Stomach (tissue), 9 donors: Measurements from ENCODE around the gene PRSS27. TPM values are rescaled to one million over a fixed set of nuclear protein-coding genes. Genes with fewer than 3 reads are reported as not detected.

ENCODE experiments used
- DNase-seq, 2 donors: peaks; one replicate each; pipeline versions ENCODE4 v3.0.0 to v3.0.0-alpha.2; 2013 to 2019
- H3K27ac ChIP-seq, 5 donors: fragments of 200-600 bp in 4 of 5; sonication (generic) in 4 of 5; one replicate each; pipeline ENCODE4 v1.5.1; 2013 to 2019; ENCODE audit warnings: mild to moderate bottlenecking in 1 of 5, moderate library complexity in 1 of 5
- H3K27me3 ChIP-seq, 3 donors: fragments of 200-600 bp; sonication (generic); one replicate each; pipeline ENCODE4 v1.5.1; 2017 to 2019; ENCODE audit warnings: mixed run types in 1 of 3
- H3K36me3 ChIP-seq, 4 donors: fragments of 200-600 bp; sonication (generic); 1 replicate in 3 of 4; 2 replicates in 1 of 4; pipeline ENCODE4 v1.5.1; 2016 to 2019
- H3K4me1 ChIP-seq, 4 donors: fragments of 200-600 bp; sonication (generic); one replicate each; pipeline ENCODE4 v1.5.1; 2016 to 2019
- H3K4me3 ChIP-seq, 4 donors: fragments of 200-600 bp; sonication (generic) in 3 of 4; one replicate each; pipeline ENCODE4 v1.5.1; 2016 to 2019; ENCODE audit warnings: mild to moderate bottlenecking in 1 of 4
- H3K9me3 ChIP-seq, 4 donors: fragments of 200-600 bp; sonication (generic); one replicate each; pipeline ENCODE4 v1.5.1; 2016 to 2019
- EP300 ChIP-seq: sonication (generic); formaldehyde crosslinking; IDR thresholded peaks from one replicate; pipeline ENCODE4 v1.6.1; 2017; ENCODE audit warnings: antibody characterized with exemption
- POLR2A ChIP-seq, 4 donors: fragments of 450-650 bp; IDR thresholded peaks; one replicate each; pipeline ENCODE4 v1.6.1; 2016; ENCODE audit warnings: antibody characterized with exemption in 4 of 4, control low read depth in 2 of 4, mild to moderate bottlenecking in 1 of 4, moderate library complexity in 1 of 4
- POLR2AphosphoS5 ChIP-seq, 3 donors: sonication (generic); formaldehyde crosslinking; IDR thresholded peaks; one replicate each; pipeline ENCODE4 v1.6.1; 2016; ENCODE audit warnings: antibody characterized with exemption in 3 of 3
- WGBS, 5 donors: extraction: QIAGEN DNeasy Blood & Tissue Kit in 3 of 5; methylation state at CpG; one replicate each; pipeline versions ENCODE4 v1.1.5 to v1.1.7; 2013 to 2018; 5-methylcytosine and 5-hydroxymethylcytosine counted together
- intact Hi-C: fragments of 100-400 bp; cut with DNase I; formaldehyde crosslinking; loops from one replicate; pipeline ENCODE4 v1.15.1; 2023; ENCODE audit warnings: low total_unique reads
- polyA plus RNA-seq, 3 donors: library from polyadenylated mRNA; stranded (reverse); fragments of 200-250 nt; gene quantifications; one replicate each; pipeline ENCODE4 v1.2.3, GENCODE V29; 2013
- total RNA-seq, 5 donors: library from RNA; depleted of rRNA; stranded (reverse); fragments of >200 nt; gene quantifications; one replicate each; pipeline versions ENCODE4 v1.1.0 to v1.2.3, GENCODE V29; 2014 to 2016
- TF ChIP-seq, protein P1 (sequence below), 7 experiments: fragments of 450-650 bp in 4 of 7; fragments of 200-600 bp in 3 of 7; sonication (generic) in 3 of 7; IDR thresholded peaks; one replicate each; pipeline ENCODE4 v1.5.1; 2016 to 2019; ENCODE audit warnings: antibody characterized with exemption in 7 of 7, control low read depth in 2 of 7, mild to moderate bottlenecking in 1 of 7
- donor health status: healthy with polysubstance abuse.
- donor health status: Bipolar disorder and iron deficiency.
- donor health status: healthy.

PRSS27 gene
- total and polyA plus RNA-seq, 8 donors, result 0.50 to 74.4 (median 0.66) TPM; not detected in 4

DNA sequence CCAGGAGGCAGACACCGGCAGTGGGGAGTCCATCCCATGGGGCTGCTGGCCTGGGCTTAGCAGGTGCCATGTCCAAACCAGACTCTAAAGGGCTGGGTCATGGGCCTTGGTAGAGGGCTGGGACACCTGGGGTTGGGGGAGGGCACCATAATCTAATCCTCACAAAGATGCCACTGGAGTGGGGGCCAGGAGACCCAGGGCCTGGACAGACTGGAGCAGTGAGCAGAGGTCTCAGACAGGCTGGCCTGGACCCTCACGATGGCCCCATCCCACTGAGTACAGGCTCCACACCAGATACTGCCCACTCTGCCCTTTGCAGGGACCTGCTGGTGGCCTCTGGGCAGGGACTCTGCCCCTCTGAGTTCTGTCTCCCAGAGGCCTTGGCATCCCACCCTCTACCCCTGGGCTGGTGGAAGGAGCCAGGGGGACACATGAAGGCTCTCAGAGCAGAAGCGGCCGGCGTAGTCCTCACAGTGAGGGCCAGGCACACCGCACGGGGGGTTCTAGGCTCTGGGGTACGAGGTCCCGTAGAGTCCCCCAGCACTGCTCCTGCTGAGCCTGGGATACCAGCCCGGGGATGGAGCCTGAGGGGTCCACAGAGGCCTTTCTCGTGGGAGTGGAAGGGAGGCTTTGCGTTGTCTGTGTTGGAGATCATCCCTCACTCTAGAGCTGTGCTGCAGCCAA, 22.4 kb upstream of the PRSS27 start:
- no peak overlapping the region for H3K27ac ChIP-seq
- no peaks in the 10 kb centered on the region for H3K9me3 ChIP-seq
- H3K4me3 ChIP-seq, result no peak overlapping the region
- peaks cover 0 to 44% (median 0%) of the 10 kb centered on the region in 3 donors for H3K27me3 ChIP-seq
- WGBS, 5 donors, result 91 to 96% (median 94%) methylated on average over 8 to 12 of the region's 12 CpGs
- H3K36me3 ChIP-seq, result no peaks in the 10 kb centered on the region
- DNase-seq, result no peak
- TF ChIP-seq, protein P1, sequence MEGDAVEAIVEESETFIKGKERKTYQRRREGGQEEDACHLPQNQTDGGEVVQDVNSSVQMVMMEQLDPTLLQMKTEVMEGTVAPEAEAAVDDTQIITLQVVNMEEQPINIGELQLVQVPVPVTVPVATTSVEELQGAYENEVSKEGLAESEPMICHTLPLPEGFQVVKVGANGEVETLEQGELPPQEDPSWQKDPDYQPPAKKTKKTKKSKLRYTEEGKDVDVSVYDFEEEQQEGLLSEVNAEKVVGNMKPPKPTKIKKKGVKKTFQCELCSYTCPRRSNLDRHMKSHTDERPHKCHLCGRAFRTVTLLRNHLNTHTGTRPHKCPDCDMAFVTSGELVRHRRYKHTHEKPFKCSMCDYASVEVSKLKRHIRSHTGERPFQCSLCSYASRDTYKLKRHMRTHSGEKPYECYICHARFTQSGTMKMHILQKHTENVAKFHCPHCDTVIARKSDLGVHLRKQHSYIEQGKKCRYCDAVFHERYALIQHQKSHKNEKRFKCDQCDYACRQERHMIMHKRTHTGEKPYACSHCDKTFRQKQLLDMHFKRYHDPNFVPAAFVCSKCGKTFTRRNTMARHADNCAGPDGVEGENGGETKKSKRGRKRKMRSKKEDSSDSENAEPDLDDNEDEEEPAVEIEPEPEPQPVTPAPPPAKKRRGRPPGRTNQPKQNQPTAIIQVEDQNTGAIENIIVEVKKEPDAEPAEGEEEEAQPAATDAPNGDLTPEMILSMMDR (IDR thresholded peaks at IDR 0.05), result no peak
- TF ChIP-seq POLR2A (IDR thresholded peaks at IDR 0.05), result no peak
- TF ChIP-seq POLR2AphosphoS5 (IDR thresholded peaks at IDR 0.05), result no peak
- no peak for TF ChIP-seq EP300
- no peaks in the 10 kb centered on the region for H3K4me1 ChIP-seq
- intact Hi-C loops, result no loop called here

DNA sequence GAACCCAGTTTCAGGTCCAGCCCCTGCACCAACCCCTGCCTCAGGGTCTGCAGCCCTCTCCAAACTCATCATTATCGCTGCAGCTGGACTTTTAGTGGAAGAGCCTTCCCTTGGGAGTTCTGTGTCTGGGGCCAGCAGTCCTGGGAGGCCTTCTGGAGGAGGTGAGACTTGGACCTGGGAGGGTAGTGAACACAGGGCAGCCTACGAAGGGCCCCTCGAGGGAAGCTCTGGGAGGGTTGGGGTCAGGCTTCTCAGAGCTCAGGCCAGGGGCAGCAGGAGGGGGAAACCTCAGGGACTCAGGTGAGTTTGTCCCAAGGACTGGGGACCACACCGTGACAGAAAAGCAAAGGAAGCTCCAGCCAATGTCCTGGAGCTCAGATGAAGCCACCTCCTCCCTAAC, 21.1 kb upstream of the PRSS27 start:
- Histone ChIP-seq H3K27ac (no peak overlapping the region), H3K4me1 (no peaks in the 10 kb centered on the region), H3K9me3 (no peaks in the 10 kb centered on the region), H3K36me3 (no peaks in the 10 kb centered on the region), H3K27me3 (peaks cover 0 to 57% (median 0%) of the 10 kb centered on the region in 3 donors), H3K4me3 (no peak overlapping the region)
- intact Hi-C loops, result no loop called here
- WGBS, 5 donors, result 82 to 100% (median 90%) methylated on average over 1 to 4 of the region's 4 CpGs
- TF ChIP-seq, protein P1 (IDR thresholded peaks at IDR 0.05), result no peak
- TF ChIP-seq EP300, result no peak
- TF ChIP-seq POLR2A (IDR thresholded peaks at IDR 0.05), result no peak
- TF ChIP-seq POLR2AphosphoS5 (IDR thresholded peaks at IDR 0.05), result no peak
- DNase-seq, result no peak

DNA sequence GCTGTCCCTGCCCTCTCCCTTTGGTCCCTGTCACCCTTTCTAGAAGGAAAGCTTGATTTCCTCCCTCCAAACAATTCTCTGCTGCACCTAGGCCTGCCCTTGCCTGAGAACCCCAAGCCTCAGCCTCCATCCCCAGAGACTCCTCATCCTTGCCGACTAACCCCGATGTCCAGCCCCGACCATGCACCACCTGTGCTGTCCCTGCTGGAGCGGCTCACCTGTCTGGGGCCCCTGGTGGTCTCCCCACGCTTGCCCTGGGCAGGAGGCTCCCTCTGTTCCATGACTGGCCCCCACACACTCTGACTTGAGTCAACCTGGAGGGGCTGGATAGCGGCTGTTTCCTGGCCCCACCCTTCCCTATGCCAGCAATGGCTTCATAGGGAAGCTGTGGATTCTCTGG, 20.5 kb upstream of the PRSS27 start:
- TF ChIP-seq, protein P1 (IDR thresholded peaks at IDR 0.05), result no peak
- TF ChIP-seq POLR2A (IDR thresholded peaks at IDR 0.05) (no peak), POLR2AphosphoS5 (IDR thresholded peaks at IDR 0.05) (no peak), EP300 (no peak)
- 83 to 94% (median 87%) methylated on average over 6 of the region's 6 CpGs for WGBS, 5 donors
- Histone ChIP-seq H3K9me3 (no peaks in the 10 kb centered on the region), H3K4me3 (no peak overlapping the region), H3K27me3 (peaks cover 0 to 58% (median 0%) of the 10 kb centered on the region in 3 donors), H3K36me3 (no peaks in the 10 kb centered on the region), H3K4me1 (no peaks in the 10 kb centered on the region), H3K27ac (no peak overlapping the region)
- DNase-seq, result no peak
- intact Hi-C loops, result no loop called here

DNA sequence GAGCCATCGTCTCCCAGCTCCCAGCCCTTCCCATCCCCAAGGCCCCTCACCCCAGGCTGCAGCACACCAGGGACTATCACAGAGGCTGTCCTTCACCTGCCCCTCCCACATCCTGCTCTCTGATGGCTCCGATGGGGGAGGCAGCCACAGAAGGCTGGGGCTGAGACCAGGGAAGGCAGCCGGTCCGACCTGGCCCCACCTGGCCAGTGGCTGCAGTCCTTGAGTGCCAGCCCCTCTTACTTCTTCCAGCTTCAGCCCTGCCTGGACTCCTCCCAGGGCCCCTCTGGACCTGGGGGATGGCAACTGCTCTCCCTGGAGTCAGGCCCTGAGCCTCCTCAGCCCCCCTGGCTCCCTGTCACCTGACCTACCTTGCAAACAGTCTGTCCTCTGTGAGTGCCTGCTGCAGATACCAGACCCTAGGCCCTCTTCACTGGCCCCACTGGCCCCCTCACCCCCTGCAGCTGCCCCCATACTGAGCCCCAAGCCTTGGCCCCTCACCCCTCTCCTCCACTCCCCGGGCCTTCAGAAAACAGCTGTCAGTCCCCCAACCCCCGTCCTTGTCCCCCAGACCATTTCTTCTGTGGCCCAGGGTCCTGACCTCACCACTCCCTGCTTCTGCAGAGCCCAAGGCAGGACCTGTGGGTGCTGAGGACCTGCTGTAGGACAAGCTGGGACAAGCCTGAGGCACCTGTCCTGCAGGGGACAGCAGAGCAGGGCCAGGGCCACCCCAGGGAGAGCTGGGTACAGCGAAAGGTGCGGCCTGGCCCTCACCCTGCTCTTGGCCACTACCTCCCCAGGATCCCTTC, 19.8 kb upstream of the PRSS27 start:
- WGBS, 5 donors, result 43 to 75% (median 63%) methylated on average over 4 to 8 of the region's 8 CpGs
- Histone ChIP-seq H3K4me3 (no peak overlapping the region), H3K27ac (no peak overlapping the region), H3K36me3 (no peaks in the 10 kb centered on the region), H3K9me3 (no peaks in the 10 kb centered on the region), H3K4me1 (no peaks in the 10 kb centered on the region), H3K27me3 (peaks cover 0 to 58% (median 0%) of the 10 kb centered on the region in 3 donors)
- peak in 1 of 2 donors; percentile 6 for DNase-seq
- intact Hi-C loops, result no loop called here
- TF ChIP-seq POLR2A (IDR thresholded peaks at IDR 0.05) (no peak), POLR2AphosphoS5 (IDR thresholded peaks at IDR 0.05) (no peak), EP300 (no peak)
- TF ChIP-seq, protein P1 (IDR thresholded peaks at IDR 0.05), result no peak
